ENCODE measurements around the gene STEAP1B.
"Not testable (repeated sequence)": the region's sequence is repeated elsewhere in the genome, so short reads cannot be mapped to it uniquely, and the experiment has no call there.

STEAP1B gene

DNA sequence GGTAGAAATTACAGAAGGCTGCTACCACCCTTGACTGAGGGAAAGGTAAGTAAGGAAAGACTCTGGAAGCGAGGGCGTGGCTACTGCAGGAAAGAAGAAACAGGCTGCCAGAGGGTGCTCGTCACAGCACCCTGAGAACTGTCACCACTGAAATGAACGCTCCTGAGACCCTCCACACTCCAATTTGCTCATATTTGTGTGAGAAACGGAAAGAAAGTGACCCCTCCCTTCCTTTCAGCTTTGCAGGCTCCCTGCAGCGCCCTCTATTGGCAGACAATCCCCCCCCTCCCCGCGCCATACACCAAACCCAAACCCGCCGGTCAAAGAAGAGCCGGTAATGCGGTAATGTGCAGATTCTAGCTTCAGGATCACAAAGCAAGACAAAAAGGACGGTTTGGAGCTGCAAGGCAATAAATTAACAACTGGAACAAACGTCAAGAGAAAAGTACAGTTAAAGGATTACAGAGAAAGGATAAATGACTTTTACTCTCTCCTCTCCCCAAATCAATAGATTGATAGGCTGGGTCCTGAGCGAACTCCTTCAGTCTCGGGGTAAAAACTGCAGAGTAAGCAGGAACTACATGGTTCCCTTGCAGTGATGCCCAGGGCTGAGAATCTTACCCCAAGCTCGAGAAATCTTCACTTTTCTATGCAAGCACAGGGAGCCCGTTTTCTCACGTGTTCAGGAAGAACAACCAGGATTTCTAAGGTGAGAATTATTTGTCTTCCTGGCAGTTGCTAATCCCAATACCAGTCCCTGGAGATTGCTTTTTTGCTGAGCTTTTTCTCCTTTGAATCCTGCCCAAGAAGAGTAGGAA lies 47.6 kb downstream of the STEAP1B start:
- no peak for DNase-seq

DNA sequence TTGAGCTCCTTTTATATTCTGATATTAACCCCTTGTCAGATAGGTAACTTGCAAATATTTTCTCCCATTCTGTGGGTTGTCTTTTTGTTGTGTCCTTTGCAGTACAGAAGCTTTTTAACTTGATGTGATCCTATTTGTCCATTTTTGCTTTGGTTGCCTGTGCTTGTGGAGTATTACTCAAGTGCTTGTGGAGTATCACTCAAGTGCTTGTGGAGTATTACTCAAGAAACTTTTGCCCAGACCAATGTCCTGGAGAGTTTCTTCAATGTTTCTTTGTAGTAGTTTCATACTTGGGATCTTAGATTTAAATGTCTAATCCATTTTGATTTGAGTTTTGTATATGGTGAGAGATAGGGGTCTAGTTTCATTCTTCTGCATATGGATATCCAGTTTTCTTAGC lies 50.0 kb downstream of the STEAP1B start:
- DNase-seq, result not testable (repeated sequence)

DNA sequence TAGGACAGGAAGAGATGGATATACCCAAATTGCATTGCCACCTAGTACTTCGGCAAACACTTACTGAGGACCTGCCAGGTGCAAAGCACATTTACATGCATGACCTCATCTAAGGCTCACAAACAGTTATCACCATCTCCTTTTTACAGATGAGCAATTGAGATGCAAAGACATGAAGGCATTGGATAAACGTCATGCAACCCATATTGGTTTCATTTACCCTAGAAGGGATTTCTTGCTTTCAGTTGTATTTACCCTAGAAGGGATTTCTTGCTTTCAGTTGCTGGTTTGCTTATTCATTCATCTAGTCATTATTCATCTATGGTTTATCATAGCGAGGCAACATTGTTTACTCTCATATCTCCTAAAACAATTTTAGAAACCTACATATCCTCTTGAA lies 52.2 kb downstream of the STEAP1B start:
- DNase-seq, result peak; percentile 22

DNA sequence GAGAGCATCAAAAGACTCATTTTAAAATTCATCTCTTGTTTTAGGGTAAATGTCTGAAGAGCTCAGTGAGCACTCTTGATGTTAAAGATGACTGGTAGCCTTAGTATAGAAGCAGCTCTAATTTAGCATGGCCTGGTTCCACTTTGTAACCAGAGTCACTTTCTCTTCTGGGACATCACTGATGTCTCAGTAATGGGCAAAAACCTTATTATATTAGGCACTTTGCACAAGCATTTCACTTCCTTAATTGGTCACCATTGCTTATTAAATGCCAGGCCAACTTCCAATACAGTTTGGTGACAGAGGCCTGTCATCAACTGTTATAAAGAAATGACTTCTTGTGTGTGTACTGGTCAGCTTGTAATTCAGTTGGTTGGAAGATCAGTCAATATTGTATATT lies 53.0 kb downstream of the STEAP1B start:
- peak; percentile 59 for DNase-seq

DNA sequence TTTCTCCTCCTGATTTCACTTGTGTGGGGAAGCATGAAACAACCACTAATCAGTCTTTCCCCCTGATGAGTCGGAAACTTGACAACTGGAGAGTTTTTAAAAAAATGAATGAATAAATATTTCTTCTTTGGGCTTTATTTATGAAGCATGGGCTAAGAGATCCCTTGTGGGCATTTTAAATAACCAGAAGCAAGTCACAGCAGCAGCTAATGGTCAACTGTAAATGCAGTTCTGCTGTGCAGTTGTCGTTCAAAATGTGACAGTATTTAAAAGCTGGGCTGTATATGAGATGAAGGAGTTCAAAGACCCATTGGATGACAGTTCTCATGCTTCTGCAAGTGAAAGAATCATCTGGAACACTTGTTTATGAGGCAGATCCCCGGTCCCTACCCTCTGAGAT lies 54.1 kb downstream of the STEAP1B start:
- no peak for DNase-seq

DNA sequence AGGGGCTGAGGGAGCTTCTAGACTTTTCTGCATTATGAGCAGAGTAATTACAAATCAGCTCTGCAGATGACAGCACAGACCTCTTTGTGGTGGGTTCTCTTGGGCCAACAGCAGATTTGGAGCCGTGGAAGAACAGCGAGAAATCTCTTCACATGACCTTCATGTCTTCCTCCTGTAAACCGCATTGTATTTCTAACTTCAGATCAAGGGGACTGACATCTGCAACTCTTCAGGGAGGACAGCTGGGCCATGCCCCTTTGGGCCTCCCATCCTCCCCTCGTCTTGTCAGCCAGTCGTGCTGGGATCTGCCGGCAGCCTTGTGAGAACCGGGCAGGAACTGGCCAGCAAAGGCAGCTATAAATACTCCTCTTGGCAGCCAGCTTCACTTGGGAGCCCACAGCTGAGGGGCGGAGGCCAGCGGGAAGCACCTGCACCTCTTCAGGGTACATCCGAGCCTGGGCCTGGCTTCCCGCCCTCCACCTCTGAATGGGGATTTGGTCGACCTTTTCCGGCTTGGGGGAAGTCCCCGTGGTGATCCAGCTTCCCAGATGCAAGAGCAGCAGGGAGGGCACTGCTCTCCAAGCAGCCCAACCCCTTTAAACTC lies 54.7 kb downstream of the STEAP1B start:
- DNase-seq, result peak; percentile 96

DNA sequence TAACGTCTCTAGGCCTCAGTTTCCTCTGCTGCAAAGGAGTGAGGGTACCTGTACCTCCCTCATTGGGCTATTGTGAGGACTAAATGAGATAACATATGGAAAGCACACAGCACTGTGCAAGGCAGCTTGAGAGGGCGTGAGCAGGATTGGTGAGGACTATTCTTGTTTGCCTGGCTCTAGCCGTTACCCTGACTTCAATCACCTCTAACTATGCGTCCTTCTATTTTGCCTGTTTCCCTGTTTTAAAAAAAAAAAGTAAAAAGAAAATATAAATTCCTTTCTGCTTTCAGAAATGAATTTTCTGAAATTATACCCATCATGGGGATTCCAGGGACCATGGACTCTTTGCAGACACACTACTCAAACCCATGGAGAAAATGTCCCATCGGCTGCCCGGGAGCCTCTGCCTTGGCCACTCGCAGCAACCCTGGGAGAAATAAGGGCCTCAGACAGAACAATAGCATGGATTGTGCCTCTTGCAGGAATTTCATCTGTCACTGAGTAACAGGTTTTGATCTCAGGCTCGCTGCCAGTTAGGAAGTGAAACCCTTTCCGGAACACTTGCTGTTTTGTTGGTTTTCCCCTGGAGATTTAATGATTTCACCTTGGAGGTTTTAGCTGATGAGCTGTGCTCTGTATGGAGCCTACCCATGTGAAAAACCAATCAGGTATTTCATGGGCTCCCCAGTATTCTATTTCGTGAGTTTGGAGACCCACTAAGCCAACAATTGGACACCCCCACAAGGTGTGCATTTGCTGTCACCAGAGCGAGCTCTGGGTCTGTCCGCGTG lies 55.6 kb downstream of the STEAP1B start:
- peak; percentile 78 for DNase-seq

DNA sequence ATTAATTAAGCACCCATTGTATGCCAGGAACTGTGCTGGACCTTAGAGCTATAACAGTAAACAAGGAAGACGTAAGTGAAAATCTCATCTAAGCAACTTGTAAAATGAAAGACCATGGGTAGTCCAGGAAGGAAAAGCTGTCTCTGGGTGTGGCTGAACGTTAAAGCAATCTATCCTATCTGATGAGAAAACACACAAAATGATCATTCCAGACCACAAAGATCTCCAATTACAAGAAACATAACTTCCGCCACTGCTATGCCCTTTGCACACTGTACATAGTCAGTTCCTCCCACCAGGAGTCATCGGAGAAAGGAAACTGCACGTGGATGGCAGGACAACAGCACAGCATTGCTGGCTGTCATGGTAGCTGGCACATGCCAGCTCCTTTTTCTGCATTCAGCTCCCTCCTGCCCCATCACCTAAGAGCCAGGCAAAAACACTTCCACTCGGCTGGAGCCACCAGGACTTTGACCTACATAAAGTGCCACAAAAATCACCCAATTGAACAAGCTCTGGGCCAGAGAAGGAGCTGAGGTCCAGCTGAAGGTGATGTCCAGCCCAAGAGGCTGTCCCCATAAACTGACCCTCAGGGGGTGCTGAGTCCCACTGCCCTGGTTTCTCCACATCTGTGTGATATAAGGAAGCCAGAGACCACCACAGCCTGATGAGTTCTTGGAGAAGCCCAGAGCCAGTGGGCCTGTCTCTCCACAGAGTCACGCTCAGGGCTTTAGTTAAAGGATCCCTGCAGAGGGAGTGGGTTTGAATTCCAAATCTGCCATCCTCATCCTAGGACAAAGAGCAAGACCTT lies 56.4 kb downstream of the STEAP1B start:
- DNase-seq, result no peak

DNA sequence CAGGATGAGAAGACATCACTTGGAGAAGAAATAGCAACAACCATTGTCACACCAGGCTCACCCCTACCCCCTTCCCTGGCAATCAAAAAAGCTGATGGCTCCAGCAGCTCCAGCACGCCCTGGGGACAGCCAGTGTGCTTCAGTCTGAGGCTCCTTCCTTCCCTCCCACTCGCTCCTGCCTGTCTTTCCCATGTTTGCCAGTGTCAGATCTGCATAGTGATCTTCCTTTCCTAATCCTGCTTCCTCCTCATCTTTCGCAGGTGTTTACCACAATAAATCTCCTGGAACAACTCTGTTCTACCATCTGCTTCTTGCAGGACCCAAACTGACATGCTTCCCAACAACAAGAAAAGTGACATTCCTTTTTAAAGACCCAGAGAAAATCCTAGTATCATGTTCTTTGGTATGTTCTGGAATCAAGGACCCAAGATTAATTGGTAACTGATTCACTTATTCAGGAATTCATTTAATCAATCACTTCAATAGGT lies 57.1 kb downstream of the STEAP1B start:
- DNase-seq, result no peak

DNA sequence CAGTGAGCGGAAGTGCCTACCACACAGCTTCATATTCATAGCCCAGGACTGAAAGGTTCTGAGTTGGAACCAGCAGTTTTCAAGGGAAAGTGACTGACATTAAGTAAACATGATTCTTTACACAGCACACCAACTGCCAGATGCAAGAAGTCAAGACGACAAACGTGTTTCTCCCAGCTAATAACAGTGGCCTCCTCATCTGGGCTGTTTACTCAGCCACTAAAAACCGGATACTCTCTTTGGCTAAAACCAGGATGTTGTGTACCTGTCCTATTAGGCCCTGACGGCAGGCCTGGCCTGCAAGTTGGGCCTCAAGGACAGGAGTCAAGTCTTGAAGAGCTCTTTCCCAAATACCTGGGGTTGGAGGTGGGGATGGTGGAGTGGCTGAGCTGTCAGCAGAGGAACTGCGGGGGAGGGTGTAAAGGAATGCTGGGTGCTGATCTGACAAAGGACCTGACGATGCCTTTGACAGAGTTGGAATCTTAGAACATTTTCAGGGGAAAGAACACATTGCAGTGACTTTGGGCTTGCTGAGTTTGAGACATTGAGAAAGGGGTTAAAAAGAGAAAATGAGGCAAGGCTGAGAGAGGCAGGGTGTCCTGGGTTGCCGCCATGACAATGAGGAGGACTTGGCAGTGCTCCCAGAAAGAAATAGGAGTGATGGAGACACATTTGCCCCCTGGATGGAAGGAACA lies 57.7 kb downstream of the STEAP1B start:
- no peak for DNase-seq

DNA sequence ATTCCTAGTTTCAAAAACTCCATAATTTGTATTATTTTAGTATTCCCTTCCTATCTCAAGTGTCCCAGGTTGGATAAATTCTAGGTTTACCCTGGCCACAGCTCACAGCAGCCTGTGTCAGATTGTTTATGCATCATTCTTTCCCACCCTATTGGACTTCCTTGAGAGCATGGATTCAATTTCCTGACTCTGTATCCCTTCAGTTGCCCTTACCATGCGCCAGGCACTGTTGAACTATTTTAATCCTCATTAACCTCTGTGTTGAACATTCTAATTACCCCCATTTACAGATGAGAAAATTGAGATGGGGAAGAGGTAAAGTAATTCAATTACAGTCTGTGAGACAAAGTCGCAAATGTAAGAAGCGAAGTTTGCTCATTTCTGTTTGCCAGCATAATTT lies 58.8 kb downstream of the STEAP1B start:
- no peak for DNase-seq

DNA sequence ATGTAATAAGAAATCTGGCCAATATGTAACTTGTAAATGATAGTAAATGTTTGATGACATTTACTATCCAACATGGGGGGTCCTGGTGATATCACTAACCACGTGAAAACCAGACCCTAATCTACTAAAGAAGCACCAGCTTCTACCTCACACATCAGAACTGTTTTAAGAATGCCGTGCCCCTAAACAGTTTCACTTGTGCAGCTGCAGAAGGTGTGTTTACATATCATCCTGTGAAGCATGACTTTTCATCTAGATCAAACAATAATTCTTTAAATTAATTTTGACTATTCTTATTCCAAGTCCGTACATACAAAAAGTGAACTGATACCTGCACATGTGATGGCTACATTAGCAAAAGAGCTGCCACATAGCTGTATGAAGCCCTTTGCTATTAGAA lies 61.0 kb downstream of the STEAP1B start:
- DNase-seq, result peak; percentile 46

DNA sequence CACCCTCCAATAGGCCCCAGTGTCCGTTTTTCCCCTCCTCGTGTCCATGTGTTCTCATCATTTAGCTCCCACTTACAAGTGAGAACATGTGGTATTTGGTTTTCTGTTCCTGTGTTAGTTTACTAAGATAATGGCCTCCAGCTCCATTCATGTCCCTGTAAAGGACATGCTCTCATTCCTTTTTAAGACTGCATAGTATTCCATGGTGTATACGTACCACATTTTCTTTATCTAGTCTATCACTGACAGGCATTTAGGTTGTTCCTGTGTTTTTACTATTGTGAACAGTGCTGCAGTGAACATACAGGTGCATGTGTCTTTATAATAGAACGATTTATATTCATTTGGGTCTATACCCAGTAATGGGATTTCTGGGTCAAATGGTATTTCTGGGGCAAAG lies 63.4 kb downstream of the STEAP1B start:
- DNase-seq, result not testable (repeated sequence)

DNA sequence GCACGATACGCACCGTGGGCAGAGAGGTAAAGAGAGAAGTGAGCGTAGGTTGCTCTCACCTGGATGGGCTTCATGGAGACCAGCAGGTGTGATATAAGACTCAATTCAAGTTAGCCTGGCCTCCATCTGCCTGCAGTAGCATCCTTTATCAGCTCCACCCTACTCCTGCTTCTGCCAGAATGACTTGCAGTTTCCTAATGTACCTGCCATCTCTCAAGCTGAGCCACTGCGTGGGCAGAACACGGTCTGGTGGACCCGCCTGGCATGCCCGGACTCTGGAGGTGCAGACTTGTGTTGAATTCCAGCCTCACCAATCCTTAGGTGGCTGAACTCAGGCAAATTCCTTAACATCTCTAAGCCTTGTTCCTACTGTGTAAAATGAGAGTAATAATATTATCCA lies 64.3 kb downstream of the STEAP1B start:
- no peak for DNase-seq

DNA sequence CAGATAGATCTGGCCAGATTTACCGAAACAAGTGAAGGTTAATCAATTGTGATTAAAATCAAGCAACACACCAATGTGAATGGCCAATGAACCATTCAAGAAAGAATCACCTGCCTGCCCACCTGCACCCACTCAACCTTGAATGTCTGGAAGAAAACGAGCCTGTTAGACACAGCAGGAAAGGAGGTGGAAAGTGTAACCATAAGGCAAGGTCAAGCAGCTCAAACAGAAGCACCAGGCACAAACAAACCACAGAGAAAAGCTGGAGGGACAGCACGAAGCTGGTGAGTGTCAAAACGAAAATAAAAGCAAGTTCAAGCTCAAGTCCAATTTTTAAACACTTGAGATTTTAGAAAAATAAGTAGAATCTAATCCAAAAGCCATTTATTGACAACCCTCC lies 64.9 kb downstream of the STEAP1B start:
- DNase-seq, result peak; percentile 26

DNA sequence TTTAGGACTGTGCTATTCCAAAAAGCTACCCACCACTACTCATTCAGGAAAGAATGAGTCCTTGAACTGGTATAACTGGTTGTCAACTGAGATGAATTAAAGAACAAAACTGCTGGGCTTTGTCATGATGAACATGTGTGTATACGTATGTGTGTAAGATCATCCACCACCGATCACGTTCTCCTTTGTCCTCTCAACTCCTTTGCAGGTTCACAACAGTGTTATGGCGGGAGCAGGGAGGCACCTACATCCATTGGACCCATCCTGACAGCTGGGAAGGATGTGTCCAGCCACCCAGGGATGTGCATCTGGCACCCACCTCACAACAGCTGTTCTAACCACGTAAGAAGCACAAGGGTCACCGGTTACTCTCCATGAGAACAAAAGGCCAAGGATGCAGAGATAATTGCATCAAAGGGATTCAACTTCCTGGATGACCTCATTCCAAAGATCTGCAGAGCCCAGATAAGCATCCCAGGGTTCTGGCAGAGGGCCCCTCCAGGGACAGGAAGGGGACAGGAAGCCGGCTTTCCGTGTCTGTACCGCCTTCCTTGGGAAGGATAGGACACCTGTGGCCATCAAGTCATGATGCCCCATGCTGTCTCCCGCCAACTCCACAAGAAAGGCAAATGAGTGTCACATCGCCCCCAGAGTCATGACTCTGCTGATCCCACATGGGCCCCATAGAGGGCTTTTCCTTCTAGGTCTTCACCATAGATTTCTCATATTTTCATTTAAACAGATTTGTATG lies 66.1 kb downstream of the STEAP1B start:
- no peak for DNase-seq

DNA sequence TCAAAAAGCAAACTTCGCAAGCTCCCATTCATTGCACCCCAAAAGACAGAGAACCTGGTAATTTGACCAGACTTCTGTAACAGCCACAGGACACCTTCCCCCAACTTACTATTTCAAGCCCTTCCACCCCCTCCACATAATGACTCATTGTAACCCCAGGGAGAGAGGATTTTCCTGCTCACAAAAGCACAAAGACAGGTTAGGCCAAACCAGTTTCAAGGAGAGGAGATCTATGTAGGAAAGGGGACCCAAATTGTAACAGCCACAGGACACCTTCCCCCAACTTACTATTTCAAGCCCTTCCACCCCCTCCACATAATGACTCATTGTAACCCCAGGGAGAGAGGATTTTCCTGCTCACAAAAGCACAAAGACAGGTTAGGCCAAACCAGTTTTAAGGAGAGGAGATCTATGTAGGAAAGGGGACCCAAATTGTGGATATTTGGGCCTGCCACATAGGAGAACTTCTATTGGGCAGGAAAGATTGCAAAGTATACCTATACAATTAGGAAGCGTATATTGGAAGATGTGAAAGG lies 66.8 kb downstream of the STEAP1B start:
- not testable (repeated sequence) for DNase-seq

DNA sequence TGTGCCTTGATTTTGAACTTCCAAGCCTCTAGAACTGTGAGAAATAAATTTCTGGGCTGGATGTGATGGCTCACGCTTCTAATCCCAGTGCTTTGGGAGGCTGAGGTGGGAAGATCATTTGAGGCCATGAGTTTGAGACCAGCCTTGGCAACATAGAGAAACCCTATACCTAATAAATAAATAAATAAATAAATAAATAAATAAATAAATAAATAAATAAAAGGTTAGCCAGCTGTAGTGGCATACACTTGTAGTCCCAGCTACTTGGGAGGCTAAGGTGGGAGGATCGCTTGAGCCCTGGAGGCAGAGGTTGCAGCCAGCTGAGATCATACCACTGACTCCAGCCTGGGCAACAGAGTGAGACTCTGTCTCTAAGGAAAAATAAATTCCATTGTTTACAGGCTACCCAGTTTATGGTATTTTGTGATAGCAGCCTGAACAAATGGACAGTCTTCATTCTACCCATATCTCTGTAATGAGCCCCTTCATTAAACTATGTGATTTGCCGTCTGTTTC lies 67.7 kb downstream of the STEAP1B start:
- DNase-seq, result no peak

DNA sequence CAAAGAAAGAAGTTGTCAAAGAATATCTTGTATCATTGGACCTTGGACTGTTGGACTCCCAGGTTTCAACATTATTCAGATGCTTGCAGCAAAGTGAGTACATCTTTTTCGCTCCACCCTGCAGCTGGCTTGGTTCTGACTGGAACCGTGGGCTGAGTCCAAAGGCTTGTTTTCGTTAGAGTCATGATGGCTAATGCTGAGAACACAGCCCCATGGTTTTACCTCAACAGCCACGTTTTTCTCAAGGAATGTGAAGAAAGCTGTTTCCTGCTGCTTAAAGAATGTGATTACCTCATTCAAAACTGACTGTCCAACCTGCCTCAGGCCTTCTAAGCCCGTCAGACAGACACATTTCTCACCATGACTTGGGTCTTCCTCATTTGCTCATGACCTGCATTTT lies 69.5 kb downstream of the STEAP1B start:
- DNase-seq, result no peak

DNA sequence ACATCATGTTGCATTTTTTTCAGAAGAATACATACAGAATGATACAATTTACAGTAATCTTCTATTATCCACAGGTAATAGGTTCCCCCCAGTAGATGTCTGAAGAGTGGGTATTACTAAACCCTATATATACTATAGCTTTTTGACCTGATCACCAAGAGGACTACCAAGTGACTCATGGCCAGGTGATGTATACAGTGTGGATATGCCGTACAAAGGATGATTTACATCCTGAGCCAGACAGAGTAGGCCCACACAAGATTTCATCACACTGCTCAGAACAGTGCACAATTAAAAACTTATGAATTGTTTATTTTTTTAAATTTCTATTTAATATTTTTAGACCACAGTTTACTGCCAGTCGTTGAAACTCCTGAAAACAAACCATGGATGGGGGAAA lies 70.6 kb downstream of the STEAP1B start:
- no peak for DNase-seq

DNA sequence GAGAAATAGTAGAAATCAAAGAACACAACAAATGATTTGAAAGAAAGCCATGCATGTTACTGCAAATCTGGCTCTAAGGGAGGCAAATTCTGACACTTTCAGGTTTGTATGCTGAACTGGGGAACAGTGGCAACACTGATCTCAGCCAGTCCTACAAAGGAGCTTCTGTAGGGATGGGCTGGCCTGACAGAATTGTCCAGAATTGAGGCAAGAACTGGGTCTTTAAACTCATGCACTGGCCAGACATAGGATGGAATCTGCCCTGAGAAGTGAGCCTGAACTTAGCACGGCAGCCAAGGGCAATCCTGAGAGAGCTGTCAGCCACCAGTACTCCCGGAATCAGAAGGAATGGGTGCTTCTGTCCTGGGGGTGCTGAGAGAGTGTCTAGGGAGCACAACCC lies 72.1 kb downstream of the STEAP1B start:
- no peak for DNase-seq

Measured in RPMI8226 (cell line).